HG02943 (cell line): ENCODE measurements around the gene EEF1AKMT1.

Experiments
- ATAC-seq: cut with Tn5 transposase; IDR thresholded peaks from one replicate; pipeline ENCODE4 v1.9.1; 2021; ENCODE audit warnings: mild to moderate bottlenecking, low read depth, moderate library complexity; ENCODE audit not compliant: unreplicated experiment

Gene EEF1AKMT1, protein sequence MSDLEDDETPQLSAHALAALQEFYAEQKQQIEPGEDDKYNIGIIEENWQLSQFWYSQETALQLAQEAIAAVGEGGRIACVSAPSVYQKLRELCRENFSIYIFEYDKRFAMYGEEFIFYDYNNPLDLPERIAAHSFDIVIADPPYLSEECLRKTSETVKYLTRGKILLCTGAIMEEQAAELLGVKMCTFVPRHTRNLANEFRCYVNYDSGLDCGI

DNA sequence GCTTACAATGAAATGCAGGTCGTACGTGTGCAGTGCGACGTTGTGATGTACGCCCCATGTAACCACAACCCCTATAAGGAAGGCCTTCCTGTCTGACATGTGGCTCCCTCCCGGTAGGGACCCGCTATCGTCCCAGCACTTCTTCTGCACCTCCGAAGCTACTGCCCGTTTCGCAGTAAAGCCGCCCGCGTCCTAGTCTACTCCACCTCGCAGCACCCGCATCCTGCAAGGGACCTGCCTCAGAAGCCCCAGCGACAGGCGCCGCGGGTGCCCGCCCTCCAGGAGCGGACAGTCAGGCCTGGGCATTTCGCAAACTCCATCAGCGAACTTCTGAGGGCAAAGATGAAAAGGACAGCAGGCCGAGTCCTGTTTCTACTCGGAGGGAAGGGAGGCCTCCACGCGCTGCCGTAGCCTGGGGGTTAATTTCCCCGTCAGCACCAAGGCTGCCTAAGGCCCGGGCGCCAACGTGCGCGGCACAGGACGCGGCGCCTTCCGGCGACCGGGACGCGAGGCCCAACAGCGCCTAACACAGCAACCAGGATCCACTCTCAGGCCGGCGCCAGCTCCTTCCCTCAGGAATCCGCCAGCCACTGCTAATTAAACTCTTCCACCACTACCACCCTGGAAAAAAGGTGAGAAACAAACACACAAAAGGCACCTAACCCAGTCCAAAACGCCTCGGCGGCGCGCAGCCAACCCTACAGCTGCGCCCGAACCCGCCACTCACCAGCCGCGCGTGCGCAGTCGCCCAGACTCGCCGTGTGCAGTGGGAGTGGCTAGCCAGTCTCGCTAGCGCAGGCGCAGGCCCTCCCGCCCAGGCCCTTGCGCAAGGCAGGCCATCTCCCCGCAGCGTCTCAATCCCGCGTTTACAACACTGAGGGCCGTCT, at the start of gene EEF1AKMT1:
Gene EEF1AKMT1 (minus strand): TSS at position 768 of the 887 bp plus-strand sequence. CDS start 16,363 bp downstream, outside the sequence.
- ATAC-seq, result peak; percentile 86

DNA sequence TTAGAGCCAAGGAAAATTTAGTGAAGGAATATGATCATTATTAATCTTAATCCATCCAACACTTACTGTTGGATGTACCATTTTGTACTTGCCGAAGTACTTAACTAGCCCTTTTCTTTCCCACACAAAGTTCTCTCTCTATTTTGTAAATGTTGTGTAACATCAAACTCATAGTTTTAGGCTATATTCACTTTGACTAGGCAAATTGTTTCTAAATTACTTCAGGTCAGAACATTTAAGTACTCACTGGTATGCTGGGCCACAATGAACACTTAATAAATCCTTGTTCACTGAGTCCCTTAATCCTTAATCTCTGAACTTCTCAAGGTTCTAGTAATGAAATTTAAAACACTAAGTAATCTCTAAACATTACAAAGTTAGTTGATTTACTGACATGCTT, 49.3 kb upstream of the EEF1AKMT1 start:
- no peak for ATAC-seq

DNA sequence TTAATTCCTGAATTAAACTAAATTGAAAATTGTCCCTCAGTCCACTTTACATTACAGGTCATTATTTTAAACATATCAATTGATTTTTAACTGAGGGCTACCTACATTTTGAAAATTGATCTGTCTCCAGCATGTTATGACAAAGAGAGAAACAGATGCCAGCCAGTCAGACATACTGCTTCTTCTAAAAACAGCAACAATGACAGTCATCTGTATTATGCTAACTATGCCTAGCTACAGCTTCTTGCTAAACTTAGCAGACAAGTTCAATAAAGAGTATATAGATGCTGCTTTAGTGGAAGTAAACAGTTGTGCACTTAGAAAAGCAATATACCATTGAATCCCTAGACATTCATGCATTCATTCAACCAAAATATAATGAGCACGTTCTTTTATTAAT, 48.6 kb upstream of the EEF1AKMT1 start:
- no peak for ATAC-seq

DNA sequence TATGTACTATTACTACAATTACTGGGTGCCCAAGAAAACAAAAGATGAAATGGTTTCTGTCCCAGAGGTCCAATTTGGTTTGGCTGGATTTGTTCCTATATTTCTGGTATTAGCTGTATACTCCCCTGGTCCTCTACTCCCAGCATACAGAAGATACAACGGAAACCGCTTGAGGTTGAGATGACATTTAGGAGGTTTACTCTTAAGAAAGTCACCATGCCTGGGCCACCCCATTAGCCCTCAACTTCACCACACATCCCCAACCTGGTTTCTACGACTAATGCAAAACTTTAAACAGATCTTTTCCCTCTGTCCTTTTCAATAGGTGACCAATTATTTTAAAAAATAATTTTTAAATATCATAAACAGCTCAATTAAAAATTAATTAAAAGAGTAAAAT, 46.0 kb upstream of the EEF1AKMT1 start:
- no peak for ATAC-seq

DNA sequence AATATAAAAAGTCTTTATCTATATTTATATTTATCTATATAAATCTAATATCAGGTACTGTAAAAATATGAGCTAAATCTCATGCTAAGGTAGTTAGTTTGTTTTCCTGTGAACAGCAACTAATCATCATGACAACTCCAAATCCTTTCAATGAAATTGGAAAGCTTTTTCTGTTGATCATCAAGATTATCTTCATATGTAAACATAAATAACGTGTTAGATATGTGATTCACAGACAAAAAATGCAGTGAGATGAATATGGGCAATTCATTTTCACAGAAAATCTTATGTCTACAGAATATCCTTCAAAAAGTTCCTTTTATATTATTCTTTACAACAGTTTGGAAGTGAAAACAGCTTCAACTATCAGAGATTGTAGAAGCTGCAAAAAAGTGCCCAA, 41.7 kb upstream of the EEF1AKMT1 start:
- no peak for ATAC-seq

DNA sequence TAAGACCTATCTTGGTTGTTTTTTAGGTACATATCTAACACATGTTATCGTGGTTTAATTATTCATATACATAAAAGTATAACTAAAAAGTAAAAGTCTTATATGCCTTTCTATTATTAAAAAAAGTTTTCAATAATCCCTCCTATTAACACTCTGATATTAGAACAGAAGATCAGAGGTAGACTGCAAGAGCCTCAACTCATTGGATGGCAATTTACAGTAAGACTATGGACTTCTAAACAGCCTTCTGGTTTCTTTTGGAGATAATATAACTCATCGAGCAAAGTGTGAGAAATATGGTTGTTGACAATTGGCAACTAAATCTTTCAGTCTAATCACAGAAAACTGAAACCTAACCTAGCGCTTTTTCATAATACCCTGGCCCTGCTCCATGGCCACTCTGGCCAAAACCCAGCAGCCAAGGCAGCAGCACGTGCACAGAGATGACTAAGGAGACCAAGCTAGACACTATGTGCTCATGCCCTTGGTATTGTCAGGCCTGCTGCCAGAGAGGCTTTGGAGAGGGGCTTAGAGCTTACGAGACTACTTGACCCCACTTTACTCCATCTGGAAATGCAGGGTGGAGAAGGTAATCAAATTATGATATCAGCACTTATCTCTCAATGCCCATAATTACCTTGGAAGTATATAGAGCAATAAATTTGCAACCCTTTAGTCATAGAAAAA, 40.6 kb upstream of the EEF1AKMT1 start:
- no peak for ATAC-seq

DNA sequence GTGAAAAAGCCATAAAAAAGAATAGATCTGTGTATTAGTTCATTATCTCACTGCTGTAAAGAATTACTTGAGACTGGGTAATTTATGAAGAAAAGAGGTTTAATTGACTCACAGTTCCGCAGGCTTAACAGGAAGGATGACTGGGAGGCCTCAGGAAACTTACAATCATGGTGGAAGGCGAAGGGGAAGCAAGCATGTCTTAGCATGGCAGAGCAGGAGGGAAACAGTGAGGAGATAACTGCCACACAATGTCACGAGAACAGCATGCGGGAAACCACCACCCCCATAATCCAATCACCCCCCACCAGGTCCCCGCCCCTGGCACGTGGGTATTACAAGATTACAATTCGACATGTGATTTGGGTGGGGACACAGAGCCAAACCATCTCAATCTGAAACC, 39.1 kb upstream of the EEF1AKMT1 start:
- no peak for ATAC-seq

DNA sequence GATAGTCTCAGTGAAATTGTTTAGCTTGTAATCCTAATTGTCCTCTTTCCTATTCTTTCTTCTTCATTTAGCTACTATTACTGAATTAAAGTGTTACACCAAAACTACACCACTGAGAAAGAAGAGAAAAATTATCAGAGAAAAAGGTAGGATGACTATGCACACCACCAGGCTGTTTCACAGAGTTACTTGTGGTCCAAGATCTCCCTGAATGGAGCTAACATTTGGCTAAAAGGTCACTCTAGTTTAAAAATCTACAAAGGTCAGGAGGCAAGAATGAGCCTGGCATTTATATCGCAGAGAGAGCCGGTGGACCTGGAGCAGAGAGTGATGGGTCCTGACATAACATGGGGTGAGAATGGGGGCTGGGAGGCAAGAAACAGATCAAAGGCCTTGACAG, 37.0 kb upstream of the EEF1AKMT1 start:
- no peak for ATAC-seq

DNA sequence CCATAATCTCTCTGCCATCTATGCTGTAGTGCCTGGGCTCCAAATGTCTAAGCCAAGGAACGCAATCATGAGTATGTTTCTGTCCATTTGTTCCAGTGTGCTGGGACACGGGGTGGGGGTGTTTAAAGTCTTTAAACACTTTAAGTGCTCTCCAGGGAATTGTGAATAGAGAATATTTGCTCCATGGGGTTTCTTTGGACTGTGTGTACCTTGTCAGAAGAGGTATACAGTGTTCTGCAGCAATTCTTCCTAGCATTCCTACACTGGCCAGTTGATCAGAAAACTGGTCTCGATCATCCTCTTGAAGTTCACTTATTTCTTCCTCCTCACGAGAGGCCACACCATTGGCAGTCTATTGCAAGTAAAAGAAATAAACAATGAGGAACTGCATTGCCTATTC, 35.1 kb upstream of the EEF1AKMT1 start:
- ATAC-seq, result no peak

DNA sequence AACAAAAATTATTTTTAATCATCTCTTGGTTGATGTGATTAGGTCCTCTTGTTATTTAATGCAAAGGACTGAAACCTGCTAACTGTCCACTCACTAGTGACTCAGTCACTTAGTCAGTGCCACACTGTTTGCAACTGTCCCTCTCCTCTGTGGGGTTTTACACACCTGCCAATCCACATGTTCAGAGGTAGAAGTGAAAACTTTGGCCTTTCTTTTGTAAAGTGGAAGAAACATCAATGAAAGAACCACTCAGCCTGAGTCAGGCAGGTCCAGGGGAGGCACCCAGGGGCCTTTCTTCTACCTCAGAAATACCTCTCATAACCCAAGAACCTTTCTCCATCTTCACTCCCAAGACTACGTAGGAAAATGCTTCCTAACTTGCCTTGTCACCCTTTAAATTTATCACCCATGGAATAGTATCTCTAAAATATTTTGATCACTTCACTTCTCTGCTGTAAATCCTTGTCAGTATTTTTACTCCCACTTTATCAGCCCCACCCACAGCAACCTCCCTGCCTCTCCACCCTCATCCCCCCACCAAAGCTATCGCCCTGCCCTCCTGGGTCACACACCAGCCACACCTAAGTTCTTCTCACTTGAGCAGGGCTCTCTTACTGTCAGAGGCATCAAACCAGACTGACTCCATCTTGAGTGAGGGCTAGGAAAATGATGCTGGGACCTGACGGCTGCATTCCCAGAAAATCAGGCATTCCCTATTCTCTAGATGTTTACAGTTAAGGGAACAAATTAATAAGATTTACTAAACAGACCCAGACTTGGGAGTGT, 29.6 kb upstream of the EEF1AKMT1 start:
- no peak for ATAC-seq

DNA sequence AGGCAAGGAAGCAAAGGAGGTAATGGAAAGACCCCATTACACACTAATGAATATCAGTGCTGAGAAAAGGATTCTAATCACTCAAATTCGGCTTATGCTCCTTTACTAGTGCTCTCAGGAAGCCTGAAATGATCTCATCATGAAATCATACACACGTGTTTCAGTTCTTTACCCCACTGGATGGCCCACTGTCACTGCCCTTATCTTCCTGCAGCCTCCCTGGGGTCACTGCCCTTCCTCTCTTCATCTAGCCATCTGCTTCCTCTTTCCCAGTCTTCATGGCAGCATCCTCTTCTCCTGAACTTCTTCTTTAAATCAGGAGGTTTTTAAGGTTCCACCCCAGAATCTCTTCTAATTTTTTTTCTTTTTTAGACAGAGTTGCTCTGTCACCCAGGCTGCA, 27.9 kb upstream of the EEF1AKMT1 start:
- no peak for ATAC-seq

DNA sequence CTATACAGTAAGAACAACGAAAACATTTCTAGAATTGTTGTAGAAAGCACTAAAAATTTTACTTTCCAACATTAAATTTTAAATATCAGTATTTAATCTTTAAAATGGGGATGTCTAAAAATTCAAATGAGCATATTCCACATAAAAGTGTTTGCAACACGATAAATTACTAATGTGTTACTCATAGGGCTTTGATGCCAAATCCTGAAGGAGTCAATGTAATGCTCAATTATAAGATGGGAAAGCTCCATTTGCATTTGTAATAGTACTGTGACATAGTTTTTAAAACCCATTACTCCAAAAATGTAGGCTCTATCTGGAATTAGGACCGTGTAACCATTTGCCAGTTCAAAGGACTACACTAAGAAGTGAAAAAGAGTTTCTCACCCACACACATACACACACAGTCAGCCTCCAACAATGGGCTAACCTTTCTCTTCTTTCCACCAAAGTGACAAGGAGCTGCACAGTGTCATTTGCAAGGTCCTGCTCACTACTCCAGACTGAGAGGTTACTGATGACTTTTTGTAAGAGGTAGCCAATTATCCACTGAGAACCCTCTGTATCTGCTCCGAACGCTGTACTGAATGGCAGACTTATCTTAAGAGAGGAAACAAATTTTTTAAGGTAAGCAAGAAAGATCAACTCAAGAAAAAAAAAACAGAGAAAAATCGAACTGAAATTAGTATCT, 26.1 kb upstream of the EEF1AKMT1 start:
- no peak for ATAC-seq

DNA sequence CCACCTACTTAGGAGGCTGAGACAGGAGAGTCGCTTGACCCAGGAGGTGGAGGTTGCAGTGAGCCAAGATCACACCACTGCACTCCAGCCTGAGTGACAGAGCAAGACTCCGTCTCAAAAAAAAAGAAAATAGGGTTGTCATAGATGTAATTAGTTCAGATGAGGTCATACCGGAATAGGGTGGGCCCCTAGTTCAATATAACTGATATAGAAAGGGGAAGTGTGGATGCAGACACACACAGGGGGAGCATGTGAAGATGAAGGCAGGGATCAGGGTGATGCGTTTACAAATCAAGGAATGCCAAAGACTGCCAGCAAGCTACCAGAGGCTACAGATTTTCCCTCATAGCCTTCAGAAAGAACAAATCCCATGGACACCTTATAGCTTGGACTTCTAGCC, 24.3 kb upstream of the EEF1AKMT1 start:
- ATAC-seq, result no peak

DNA sequence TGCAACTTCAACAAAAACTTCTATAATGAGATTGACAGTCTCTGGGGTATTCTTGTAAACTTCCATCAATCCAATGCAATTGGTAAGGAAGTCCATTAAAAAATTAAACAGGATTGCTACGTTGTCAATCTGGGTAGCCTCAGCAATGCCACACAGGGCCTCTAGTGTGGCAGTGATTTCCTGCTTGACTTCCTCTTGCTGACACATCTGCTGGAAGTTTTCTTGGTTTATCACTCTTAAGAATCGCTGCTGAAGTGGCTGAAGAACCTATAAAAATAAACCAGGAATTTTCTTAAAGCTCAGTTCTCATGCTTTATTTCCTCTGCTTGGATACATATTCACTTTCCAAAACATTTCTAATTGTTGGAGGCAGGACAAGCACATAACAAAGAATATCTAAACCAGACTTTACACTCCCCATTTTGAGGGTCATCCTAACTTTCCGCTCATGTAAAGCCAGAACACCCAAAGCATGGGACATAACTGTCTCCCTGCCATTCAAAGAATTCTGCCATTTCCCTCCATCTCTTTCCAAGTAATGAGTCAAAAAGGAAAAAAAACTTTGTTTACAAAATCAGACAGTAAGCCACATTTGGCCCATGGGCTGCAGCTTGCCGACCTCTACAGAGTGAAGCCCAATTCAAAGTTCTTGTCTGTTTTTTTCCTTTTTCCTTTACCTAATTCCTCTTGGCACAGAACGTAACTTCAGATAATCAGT, 23.2 kb upstream of the EEF1AKMT1 start:
- ATAC-seq, result no peak

DNA sequence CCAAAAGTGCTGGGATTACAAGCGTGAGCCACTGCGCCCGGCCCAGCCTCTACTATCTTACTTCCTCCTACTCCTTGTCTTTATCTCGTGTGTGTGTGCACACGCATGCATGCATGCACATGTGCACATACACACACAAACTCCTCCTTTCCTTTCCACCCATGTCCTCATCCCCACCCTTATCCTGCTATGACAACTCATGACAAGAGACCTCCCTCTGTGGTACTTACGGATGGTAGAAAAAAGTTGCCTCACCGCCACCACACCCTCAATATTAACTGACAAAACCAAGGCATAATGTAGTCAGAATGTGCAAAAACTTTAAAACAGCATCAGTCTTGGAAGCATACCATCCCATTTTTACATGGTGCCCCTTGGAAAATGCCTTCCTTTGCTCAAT, 15.9 kb upstream of the EEF1AKMT1 start:
- no peak for ATAC-seq

DNA sequence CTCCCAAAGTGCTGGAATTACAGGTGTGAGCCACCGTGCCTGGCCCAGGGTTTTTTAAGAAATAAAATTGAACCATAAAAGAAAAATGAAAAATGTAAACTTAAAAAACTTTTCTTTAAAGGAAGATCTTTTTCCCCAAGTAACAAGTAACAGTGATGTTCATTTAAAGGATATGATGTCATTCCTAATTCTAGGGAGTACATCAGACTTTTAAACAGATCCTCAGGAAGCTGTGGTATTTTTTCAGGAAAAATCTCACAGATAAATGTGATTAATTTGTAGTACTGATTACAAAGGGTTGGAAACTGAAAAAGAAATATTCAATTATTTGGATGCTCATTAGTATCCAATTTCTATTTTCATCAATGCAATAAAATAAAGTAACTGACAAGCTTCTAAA, 14.6 kb upstream of the EEF1AKMT1 start:
- no peak for ATAC-seq

DNA sequence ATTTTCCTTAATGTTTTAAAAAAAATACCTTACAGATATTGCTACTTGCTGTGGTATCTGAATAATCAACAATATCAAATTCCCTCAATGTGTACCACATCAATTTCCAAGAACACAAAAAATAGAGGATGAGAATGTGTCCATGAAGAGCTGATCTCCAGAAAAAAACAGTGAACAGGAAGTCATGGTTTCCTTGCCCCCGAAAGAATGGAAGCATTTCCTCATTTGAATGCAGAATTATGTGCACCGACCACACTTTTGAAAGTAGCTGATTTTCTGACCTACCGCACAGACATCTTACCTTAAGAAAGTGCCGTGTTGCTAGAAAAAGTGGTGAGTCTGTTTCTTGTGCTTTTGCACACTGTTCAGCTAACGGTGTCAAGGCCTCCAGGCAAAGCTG, 13.4 kb upstream of the EEF1AKMT1 start:
- ATAC-seq, result no peak

DNA sequence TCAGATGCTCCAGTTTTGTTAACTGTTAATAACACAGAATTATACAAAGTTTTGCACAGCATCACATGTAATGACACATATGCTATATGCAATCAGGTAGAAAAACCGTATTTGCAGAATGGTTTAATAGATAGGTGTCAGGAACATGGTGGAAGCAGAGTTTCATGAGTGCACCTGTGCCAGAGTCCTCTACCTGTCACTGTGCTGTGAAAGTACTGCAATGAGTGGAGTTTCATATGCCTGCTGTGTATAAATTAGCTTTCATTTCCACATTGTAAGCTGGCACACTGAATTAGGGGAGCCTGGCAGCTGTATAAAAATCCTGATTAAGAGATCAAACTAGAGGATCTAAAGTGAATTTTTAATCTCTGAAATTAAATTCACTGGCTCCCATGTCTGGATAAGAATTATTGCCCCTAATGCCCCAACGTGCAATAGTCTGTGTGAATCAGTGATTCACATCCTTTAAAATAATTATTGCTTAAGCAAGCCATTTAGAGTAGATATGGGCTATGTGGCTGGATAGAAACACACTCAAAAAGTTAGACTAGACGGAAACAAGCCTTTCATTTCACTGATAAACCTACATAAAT, 8.5 kb upstream of the EEF1AKMT1 start:
- ATAC-seq, result peak; percentile 82

DNA sequence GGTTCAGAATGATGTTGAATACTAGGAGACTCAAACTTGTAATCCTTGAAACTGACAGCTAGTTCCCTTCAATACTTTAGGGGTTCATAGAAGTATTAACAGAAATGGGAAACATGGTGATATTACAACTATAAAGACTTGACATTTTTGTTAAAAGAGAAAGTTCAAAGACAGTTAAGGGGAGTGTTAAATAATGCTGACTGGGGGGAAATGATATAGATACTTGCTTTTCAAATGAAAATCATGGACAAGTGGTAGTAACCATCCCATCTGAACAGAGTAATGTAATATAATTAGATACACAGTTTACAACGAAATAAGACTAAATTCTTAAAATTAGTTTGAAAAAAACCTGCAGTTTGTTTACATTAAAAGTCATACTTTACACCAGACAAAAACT, 6.6 kb upstream of the EEF1AKMT1 start:
- no peak for ATAC-seq
